T-helper 2 cell (primary cell): Measurements from ENCODE around the gene AGMO.
"Not testable (repeated sequence)": the region's sequence is repeated elsewhere in the genome, so short reads cannot be mapped to it uniquely, and the experiment has no call there.

ENCODE experiments used
- DNase-seq, 5 experiments: peaks; one replicate each; pipeline versions ENCODE4 v3.0.0 to v3.0.0-alpha.2; 2012 to 2022

Gene AGMO

DNA sequence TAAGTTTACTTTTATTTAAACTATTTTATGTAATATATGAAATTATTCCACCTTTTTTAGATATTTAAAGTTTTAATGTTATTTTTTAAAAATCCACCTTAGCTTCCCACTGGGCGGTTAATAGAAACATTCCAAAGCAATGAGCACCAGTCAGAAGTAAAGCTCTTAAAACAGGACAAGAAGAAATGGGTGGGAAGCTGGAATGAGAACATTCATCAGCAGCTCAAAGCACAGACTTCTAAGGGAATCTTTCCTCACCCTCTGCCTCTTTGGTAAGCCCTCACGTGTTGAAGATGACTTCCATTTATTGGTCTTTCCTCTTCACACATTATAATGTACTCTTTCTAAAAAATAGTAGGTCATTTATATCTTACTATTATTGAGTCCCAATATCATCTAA is 3.1 kb downstream of the AGMO start:
- no peak for DNase-seq

DNA sequence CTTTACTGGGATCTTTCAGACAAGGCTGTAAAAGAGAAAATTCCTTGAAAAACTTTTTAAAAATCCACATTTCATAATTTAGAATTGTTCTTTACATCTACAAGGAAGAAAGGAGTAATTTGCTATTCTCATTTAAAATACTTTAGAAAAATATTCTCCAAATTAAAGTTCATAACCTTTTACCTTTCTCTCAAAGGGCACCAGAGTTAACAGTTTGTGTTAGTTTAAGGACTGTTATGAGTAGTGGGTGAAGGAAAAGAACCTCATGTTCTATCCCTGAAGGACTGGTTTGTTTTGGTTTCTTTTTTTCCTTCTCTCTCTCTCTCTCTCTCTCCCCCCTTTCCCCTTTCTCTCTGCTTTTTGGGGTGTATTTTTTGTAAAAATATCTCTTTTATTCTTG is 4.1 kb downstream of the AGMO start:
- no peak for DNase-seq

DNA sequence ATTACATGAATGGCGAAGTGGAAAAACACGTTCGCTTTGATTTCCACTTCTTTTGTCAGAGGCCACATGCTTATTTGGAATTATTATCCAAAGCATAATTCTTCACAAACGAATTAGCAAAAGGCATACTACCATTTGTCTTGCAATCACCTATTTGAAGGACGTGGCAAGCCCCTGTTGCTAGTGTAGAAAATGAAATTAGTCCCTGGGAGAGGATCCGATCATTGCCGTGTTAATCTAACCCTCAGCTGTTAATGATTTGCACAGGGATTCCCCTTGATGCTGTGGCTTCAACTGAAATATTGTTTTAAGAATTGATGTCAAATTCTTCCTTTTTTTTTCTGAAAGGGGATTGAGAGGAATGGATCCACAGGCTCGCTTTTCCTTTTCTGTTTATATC is 4.6 kb downstream of the AGMO start:
- no peak for DNase-seq

- no peak for DNase-seq
Observed at GRCh38 chr7:15556339-15557105, 5.3 kb downstream of the AGMO start.

DNA sequence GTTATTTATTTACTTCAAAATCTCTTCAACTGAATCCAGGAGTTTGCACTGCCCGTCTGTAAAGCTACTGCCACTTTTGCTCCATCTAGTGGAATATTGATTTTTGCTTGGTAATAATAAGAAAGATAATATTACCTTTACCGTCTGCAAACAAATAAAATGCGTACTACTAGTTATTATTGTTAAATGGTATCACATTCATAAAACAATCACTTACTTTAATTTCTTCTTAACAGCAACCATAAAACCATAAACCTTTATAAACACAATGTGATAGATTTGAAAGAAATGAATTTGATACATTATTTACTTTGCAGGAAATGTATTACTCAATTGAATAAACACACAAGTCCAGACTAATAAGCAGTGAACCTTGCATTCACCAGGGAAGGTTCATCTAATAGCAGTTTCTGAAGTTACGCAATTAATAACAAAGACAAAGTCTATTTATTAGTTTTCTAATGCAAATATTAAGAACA is 6.4 kb downstream of the AGMO start:
- no peak for DNase-seq

DNA sequence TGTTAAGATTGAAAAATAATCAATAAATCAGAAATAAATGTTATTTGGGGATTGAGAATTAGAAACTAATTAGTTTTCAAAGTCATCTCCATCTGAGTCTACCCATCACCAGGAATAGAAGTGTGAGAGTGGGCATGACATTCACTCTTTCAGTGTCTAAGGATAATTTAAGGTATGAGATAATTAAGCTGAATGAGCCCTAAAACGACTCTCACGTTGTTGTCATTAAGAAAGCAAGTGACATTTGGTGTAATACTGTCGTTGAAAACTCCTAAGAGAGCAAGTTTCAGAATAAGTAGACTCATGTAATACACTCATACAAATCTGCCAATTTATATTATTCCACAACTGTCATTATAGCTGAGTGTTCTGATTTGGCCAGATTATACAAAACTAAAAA is 7.1 kb downstream of the AGMO start:
- DNase-seq: no peak

GRCh38 chr7:15554081-15554480 is 7.7 kb downstream of the AGMO start:
- DNase-seq: no peak

DNA sequence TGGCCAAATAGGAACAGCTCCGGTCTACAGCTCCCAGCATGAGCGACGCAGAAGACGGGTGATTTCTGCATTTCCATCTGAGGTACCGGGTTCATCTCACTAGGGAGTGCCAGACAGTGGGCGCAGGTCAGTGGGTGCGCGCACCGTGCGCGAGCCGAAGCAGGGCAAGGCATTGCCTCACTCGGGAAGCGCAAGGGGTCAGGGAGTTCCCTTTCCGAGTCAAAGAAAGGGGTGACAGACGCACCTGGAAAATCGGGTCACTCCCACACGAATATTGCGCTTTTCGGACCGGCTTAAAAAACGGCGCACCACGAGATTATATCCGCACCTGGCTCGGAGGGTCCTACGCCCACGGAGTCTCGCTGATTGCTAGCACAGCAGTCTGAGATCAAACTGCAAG is 14.5 kb downstream of the AGMO start:
- not testable (repeated sequence) for DNase-seq

DNA sequence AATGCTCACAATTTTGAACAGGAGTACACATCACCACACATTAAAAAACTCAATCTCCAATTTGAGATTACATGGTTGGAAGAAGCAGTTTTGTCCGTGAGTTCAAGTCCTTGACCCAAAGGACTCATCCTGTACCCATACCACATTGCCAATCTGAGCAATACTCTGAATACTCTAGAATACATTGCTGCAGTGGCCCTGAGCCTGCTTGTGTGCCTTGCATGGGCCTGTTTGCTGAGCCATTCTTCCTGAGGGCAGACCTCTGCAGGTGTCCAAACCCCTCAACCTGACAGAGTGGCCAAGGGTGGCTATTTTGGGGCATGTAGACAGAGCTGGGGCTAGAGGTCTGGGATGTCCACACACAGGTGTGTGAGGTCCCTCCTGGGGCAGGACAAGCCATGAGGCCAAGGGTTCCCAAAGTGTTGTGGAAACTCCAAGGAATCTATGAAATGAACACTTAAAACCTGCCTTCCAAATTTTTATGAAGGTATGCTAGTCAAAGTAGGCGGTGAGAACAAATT is 15.5 kb downstream of the AGMO start:
- DNase-seq: no peak

DNA sequence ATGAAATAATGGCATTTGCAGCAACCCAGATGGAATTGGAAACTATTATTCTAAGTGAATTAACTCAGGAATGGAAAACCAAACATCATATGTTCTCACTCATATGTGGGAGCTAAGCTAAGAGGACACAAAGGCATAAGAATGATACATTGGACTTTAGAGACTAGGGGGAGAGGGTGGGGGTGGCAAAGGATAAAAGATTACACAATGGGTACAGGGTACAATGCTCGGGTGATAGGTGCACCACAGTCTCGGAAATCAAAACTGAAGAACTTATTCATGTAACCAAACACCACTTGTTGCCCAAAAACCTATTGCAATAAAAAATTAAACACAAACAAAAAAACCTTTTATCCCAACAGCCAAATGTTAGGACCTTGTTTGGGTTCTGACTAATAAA is 17.8 kb downstream of the AGMO start:
- DNase-seq: no peak

DNA sequence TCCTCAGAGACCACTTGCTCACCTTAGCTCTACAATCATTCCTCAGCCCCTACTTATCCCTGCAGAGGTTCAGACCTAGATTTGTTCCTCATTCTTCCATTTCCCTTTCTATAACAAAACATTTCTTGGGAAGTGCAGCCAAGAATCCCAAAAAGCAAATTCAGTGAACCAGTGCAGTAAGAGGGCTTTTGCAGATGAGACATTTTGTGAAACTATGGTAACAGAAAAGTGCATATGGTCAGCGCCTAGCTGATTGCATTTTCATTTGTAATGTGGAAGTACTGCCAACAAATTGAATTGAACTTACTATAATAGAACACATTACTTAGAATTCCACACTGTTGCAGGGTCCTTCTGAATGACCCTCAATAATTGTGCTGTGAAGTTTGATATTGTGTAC is 18.6 kb downstream of the AGMO start:
- no peak for DNase-seq

DNA sequence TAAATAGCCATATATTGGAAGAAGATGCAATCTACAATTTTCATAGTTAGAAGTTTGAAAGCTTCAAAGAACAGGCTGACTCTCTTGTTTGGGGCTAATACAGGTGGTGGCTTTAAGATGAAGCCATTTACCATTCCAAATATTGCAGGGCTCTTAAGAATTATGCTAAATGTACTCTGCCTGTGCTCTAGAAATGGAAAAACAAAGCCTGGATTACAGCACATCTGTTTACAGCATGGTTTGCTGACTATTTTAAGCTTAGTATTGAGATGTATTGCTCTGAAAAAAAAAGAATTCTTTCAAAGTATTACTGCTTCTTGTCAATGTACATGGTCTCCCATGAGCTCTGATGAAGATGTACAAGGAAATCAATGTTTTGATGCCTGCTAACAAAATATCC is 34.2 kb downstream of the AGMO start:
- no peak for DNase-seq

DNA sequence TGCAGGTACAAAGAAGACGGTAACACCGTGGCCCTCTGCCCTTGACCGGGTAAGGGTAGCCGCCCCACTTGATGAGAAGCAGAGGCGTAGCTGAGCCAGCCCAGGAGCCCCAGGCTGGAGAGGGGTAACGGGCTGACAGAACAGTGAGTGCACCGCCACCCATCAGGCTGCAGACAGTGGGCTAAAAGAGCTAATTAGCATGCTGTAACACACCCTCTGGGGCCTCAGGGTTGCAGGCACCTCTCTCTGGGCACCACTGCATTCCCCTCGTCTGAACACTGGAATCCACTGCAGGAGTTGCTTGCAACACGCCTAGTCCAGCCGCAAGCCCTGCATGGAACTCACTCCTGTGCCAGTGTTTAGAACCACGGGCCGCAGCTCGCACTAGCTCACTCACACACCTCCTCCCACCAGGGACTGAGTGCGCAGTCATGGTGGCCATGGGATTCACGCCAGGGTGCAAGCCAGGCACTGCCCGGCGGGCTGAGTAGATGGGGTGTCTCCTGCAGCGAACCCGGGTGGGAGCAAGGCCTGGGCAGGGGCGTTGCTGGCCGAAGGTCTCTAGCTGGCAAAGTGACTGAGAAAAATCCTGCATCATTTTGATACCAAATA is 36.1 kb downstream of the AGMO start:
- no peak for DNase-seq

DNA sequence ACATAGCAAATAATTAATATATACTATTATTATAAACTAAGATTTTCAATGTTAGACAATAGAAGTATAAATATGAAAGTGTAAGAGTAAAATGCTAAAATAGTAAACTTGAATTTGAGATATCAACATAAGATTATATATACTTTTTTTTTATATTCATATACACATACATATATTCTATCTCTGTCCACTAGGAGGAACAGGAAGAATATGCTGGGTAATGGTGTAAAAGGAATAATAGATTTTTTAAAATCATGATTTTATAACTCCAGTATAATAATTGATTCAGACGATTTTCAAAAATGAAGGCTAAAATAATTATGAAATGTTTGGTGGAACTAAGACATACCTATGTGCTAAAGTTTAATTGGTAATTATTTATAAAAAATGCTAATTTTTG is 37.7 kb downstream of the AGMO start:
- DNase-seq: no peak

- not testable (repeated sequence) for DNase-seq
Observed at GRCh38 chr7:15517865-15518264, 44.0 kb downstream of the AGMO start.

GRCh38 chr7:15515252-15515651 is 46.6 kb downstream of the AGMO start:
- no peak for DNase-seq

- DNase-seq: no peak
Observed at GRCh38 chr7:15508258-15508657, 53.6 kb downstream of the AGMO start.

DNA sequence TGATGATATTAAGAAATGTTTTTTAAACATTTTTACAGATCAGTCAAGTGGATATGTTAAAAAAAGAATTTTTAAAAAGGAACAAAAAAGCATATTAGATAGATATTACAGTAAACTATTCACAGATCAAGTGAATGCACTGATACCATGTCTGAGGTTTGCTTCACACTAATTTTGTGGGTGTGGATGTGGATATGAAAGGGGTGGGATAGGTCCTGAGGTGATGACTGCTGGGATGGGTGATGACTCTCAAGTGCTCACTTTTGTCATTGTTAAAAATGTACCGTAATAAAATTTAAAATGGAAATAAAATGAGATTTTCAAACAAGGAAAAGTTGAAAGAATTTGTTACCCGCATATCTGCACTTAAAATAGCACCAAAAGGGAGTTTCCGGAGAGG is 54.1 kb downstream of the AGMO start:
- DNase-seq: no peak

DNA sequence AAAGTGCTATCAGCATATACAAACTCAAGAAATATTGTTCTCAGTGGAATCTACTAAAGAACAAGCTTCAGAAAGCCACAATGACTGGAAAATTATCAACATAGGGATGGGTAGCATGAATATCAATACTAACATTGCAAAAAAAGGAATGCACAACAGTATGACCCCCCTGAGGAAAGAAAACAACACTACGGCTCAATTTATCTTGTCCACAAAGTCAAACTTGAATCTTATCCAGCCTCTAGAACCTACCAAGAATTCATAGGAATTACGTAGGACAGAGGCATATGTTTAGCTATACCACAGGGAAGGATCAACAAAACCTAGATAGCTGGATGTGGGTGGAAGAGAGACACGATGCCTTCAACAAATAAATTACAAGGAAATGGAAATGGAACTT is 54.6 kb downstream of the AGMO start:
- no peak for DNase-seq

- no peak for DNase-seq
Observed at GRCh38 chr7:15505761-15506160, 56.1 kb downstream of the AGMO start.

DNA sequence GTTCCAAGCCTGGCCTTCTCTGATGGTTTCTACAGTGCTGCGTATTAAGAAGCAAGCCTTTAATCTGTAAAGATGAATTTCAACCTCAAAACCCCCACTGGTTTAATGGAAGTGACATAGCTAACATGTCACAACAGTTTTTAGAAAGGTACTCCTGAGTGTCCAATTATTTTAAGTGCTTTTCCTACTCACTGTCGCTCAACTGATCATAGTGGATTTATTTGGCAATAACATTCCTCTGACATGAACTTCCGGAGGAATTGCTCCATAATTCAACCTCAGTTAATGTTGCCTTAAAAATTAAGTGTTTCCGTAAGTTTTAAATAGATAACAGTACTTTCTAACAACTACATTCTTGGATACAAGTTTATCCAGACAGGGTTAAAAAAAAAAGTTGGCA is 57.5 kb downstream of the AGMO start:
- DNase-seq: no peak

GRCh38 chr7:15503603-15504290 is 58.1 kb downstream of the AGMO start:
- DNase-seq: no peak

GRCh38 chr7:15498465-15498864 is 63.4 kb downstream of the AGMO start:
- DNase-seq: no peak

DNA sequence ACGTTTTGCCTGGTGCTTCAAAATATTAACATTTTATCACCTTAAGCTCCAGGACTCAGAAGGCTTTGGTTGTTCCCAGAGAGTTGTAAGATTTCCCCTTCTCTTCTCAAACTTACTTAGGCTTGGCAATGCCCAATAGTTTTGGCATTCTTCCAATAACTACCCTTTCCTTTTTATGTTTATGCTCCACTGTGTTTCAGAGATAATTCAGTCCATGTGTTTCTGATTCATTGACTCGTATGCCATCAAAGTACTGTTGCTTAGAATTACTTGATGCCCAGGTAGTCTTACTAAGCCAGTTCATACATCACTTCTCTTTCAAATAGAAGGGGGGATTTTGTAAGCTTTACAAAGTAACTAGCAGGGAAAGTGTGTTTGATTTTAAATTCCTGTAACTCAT is 66.6 kb downstream of the AGMO start:
- no peak for DNase-seq
